Stimulated activated CD4-positive, alpha-beta T cell treated with anti-CD3 and anti-CD28 coated beads, TNF-alpha, amount 100 ng/mL, for 4 hours (primary cell): ENCODE measurements around the gene PRAMEF2.
"Not testable (repeated sequence)": the region's sequence is repeated elsewhere in the genome, so short reads cannot be mapped to it uniquely, and the experiment has no call there.

Source experiments
- DNase-seq, 3 experiments: peaks; one replicate each; pipeline ENCODE4 v3.0.0-alpha.2; 2020; ENCODE audit warnings: low read depth in 3 of 3

Gene PRAMEF2

GRCh38 chr1:12856786-12857185 lies at the start of gene PRAMEF2:
Gene PRAMEF2 (plus strand): TSS chr1:12857086. CDS start chr1:12859010, 1,924 bp downstream.
- not testable (repeated sequence) for DNase-seq

GRCh38 chr1:12809933-12810332 lies 47.0 kb upstream of the PRAMEF2 start:
- DNase-seq, result no peak

- DNase-seq, result no peak
Observed at GRCh38 chr1:12810691-12811408, 46.0 kb upstream of the PRAMEF2 start.

- no peak for DNase-seq
Observed at GRCh38 chr1:12811409-12811784, 45.5 kb upstream of the PRAMEF2 start.

- not testable (repeated sequence) for DNase-seq
Observed at GRCh38 chr1:12819061-12819460, 37.8 kb upstream of the PRAMEF2 start.

- DNase-seq, result not testable (repeated sequence)
Observed at GRCh38 chr1:12831310-12831709, 25.6 kb upstream of the PRAMEF2 start, which contains the start of gene PRAMEF11. Gene PRAMEF11 (minus strand): TSS chr1:12831410. CDS start chr1:12828789, 2,621 bp downstream.

- DNase-seq, result not testable (repeated sequence)
Observed at GRCh38 chr1:12833251-12833650, 23.6 kb upstream of the PRAMEF2 start.

- DNase-seq, result not testable (repeated sequence)
Observed at GRCh38 chr1:12848620-12849019, 8.3 kb upstream of the PRAMEF2 start, which contains the start of gene HNRNPCL1. Gene HNRNPCL1 (minus strand): TSS chr1:12848720. CDS start chr1:12848289, 431 bp downstream.

GRCh38 chr1:12851779-12852178 lies 5.1 kb upstream of the PRAMEF2 start:
- DNase-seq, result no peak

GRCh38 chr1:12863131-12863880 lies 6.4 kb downstream of the PRAMEF2 start:
- not testable (repeated sequence) for DNase-seq

- DNase-seq, result not testable (repeated sequence)
Observed at GRCh38 chr1:12878453-12878852, 21.6 kb downstream of the PRAMEF2 start.

GRCh38 chr1:12886101-12886500 lies 29.2 kb downstream of the PRAMEF2 start, which contains the start of gene PRAMEF4:
Gene PRAMEF4 (minus strand): TSS chr1:12886201. CDS start chr1:12883394, 2,807 bp downstream.
- DNase-seq, result not testable (repeated sequence)

GRCh38 chr1:12898170-12898569 lies 41.3 kb downstream of the PRAMEF2 start, which contains the start of gene PRAMEF10:
Gene PRAMEF10 (minus strand): TSS chr1:12898270. CDS start chr1:12895847, 2,423 bp downstream.
- not testable (repeated sequence) for DNase-seq

- not testable (repeated sequence) for DNase-seq
Observed at GRCh38 chr1:12899186-12899585, 42.3 kb downstream of the PRAMEF2 start.

- not testable (repeated sequence) for DNase-seq
Observed at GRCh38 chr1:12903793-12904572, 47.1 kb downstream of the PRAMEF2 start.
